Activated CD8-positive, alpha-beta memory T cell treated with anti-CD3 and anti-CD28 coated beads for 48 hours (primary cell): ENCODE data around the gene ARL8B.
A peak's percentile ranks its signal among the peaks of the same experiment; 100 is the strongest.

Experiments used
- DNase-seq, 3 experiments: peaks; one replicate each; pipeline ENCODE4 v3.0.0-alpha.2; 2020; ENCODE audit warnings: low read depth in 2 of 3, low spot score in 2 of 3

Gene ARL8B

DNA sequence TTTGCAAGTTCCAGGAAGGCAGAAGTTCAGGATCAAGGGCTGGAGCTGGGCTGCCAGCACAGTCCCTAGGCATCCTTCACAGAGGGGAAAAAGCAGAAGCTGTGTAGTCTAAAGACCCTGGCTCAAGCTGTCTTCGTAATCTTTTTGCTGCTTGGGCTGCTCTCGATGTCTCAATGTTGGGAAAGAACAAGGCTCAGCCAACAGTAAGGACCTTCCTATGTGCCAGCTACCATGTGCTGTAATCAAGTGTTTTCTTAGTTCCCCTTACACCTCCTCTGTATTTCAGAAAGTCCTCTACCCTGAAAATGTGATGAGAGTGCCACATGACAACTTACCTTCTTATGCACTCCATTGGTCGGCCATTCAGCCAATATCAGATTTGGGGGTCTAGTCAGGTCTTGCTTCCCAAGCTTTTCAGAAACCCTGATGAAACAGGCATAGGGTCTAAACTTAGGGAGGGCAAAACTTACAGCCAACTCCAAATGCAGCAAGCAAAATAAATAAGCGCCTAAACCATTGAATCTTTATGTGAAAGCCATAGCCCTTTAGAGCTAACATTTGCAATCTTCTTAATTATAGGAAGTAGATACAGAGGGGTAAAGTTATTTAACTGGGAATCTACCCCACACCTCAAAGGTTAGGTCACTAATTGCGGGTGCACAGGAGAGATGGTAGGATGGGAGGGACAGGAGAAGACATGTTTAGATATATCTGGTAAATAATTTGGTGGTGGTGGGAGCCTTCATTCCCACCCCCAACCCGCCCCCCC is 64.2 kb downstream of the ARL8B start:
- DNase-seq = no peak

DNA sequence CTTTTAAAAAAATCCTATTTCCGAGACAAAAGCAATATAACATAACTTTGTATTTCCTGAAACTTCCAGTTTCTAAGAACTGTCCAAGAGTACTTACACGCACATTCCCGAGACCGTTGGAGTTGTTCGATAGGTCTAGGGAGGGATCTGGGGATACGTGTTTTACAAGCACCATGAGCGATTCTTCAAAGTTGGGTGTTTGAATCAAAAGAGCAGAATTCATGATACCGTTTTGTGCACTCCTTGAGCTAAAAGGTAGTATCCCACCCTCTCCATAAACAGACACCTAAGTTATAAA is 64.7 kb downstream of the ARL8B start:
- DNase-seq = no peak

DNA sequence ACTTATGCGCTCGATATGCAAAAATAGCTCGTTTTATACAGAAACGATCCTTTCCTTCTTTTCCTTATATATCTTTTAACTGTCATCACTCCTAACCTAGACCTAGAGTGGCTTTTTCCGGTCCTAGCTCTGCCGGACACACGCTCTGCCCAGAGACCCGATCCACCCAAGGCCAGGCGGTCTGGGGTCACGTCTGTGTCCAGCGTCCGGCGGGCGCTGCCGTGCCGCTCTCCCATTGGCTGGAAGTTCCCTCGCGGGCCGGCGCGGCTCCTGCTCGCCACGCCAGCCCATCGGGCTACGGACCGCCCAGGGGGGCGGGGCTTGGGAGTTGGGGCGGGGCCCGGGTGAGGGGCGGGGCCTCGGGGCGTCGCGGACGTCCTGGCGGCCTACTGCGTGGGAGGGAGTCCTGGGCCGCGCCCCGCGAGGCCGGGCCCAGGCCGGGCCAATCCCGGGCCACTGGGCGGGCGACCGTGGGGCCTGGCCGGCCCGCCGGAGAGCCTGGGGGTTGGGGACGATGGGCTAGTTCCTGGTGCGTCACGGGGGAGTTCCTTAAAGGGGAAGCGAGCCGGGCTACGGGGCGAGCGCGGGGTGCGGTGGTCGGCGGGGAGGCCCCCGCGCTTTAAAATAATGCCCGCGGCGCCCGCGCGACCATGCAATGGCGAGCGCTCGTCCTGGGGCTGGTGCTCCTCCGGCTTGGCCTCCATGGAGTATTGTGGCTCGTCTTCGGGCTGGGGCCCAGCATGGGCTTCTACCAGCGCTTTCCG is 65.2 kb downstream of the ARL8B start, which contains the start of gene EDEM1:
Gene EDEM1, plus strand, starts transcription at position 552 of the 764 bp plus-strand sequence. Its CDS starts 99 bp downstream, at position 651.
- peak; percentile 94 to 98 (median 94) for DNase-seq

DNA sequence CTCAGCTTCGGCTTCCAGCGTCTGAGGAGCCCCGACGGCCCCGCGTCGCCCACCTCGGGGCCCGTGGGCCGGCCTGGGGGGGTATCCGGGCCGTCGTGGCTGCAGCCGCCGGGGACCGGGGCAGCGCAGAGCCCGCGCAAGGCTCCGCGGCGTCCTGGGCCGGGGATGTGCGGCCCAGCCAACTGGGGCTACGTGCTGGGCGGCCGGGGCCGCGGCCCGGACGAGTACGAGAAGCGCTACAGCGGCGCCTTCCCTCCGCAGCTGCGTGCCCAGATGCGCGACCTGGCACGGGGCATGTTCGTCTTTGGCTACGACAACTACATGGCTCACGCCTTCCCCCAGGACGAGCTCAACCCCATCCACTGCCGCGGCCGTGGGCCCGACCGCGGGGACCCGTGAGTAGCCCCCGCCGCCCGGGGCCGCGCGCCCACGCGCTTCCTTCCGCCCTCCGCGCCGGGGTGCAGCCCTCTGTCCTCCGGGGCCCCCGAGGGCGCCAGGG is 65.9 kb downstream of the ARL8B start:
- peak in 1 of 3 experiments; percentile 51 for DNase-seq

DNA sequence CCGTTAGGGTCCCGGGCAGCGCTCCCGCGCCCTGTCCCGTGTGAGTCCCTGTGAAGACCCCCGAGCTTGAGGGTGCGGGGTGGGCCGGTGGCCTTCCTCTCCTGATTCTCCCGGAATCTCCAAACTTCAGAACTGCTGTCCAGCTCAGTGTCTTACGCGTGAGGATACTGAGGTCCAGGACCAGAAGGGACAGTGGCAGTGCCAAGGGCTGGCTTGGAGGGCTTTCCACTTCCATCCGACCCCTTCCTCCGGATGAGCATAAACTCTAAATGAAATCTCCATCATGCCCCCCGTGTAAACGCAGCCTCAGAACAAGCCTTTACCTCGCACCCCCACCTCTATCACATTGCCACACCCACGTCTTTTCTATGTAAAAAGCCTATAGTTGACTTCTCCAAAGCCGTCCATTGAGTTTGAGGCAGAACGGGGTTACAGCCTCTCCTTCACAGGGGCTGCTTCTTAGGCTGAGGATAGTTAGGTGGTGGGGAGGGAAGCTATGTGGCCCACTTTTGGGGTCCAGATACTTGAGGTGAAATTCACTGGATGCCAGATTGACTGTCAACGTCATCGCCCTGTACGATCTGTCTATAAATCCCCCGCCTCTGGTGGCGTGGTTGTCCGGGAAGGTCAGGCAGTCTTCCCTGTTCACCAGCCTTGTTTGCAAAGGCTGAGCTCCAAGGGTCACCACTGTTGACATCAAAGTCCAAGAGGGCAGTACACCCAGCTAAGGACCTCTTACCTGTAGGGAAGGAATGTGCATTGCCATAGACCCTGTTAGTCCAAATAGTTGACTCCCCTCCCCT is 66.5 kb downstream of the ARL8B start:
- DNase-seq = no peak

DNA sequence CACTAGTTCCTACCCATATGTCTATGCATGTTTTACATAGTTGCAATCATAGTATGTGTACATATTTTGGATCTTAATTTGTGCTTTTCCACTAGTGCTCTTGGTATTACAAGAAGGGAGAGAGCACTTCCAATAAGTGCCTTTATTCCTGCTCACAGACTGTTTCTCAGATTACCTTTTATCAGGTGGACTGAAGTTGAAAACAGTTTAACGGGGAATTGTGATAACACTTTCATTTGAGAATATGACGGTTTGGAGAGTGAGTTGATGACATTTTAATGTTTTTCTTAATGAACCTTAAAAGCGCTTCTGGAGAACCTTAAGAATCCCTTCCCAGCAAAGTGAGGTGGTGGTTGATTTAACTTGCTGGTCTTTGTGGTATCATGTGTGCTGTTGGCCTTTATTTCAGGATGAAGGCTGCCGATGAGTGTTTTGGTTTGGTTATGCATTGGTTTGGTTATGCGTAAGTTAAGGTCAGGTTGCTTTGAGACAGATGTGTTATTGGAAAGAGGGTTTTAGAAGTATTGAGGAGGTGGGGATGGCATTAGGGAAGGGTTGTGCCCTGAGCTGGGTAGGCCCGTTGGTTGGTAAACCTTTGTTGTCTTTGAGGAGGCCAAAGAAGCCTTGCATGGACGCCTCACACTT is 68.2 kb downstream of the ARL8B start:
- no peak for DNase-seq

DNA sequence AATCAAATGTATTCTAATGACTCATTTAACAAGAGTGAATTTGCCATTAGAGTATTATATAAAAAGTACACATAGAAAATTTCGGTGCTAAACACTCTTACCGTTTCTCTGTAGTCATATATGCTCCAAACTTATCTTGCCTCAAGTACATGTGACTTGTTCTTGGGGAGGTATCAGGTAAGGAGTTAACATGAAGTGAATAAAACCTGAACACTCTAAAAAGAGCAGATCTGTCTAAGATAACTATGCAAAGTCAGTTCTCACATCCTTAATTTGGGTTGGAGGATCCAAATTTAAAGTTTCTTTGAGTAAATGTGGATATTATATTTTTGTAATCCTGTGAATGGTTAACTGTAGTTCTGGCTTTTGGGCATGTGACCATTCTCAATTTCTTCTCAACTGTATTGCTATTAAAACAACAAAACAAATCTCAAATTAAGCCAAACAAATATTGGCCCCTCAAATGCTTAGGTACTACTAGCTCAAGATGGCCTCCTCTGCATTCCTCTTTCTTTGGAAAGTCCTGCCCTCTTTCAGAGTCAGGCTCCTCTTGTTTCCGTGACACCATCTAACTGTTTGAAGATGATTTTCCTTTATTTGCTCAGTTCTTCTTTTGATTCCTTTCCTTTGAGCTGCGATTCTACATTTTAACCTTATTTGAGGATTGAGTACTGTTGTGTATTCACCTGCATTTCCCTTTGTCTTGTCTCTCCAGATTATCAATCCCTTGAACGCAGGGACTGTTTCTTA is 69.6 kb downstream of the ARL8B start:
- no peak for DNase-seq

DNA sequence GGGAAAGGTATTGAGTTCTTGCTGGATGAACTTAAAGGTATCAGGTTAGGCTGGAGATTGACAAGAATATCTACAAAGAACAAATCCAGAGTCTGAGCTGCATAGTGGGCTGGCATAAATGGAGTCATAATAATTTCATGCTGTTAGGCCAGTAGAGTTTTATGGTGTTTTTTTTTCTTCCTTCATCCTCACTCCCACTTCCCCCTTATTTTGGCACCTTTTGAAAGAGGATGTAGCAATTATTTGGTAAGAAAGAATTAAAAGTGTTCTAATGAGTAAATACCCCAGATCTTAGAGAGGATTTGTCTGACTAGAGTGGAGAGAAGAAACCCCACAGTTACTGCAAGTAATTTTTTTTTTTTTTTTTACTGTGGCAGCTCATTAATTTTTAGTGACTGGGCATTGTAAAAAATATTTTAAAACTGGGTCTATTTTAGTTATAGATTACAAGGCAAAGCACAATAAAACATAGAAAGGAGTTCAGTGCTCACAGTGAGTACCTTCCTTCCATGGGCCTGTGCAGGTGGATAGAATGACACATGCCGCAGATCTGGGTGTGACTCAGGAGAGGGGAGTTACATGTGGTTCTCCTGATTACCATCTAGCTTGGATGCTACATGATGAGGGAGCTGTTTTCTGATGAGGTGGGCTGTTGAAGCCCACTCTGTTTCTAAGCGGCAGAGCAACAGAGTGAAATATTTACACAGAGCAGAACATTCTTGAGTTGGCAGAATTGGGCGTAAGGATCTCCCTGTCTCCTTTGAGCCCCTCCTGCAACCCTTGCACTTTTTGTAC is 70.7 kb downstream of the ARL8B start:
- DNase-seq = no peak

DNA sequence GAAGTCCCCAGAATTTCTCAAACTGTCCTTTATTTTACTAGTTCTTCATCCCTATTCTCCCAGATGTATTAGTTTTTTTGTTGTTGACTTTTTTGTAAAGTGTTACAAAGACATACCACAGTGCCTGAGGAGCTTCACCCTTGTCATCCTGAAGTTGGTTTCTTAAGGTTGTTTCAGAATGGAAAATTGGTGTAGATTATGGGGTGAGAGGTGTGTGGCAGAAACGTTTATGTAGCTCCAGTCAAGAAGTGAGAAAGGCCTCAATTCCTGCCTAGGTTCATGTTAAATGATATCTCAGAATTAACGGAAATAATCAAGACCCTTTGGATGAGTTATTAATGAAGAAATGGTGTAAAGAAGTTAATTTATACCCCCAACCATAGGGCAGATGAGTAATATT is 72.2 kb downstream of the ARL8B start:
- DNase-seq = no peak

DNA sequence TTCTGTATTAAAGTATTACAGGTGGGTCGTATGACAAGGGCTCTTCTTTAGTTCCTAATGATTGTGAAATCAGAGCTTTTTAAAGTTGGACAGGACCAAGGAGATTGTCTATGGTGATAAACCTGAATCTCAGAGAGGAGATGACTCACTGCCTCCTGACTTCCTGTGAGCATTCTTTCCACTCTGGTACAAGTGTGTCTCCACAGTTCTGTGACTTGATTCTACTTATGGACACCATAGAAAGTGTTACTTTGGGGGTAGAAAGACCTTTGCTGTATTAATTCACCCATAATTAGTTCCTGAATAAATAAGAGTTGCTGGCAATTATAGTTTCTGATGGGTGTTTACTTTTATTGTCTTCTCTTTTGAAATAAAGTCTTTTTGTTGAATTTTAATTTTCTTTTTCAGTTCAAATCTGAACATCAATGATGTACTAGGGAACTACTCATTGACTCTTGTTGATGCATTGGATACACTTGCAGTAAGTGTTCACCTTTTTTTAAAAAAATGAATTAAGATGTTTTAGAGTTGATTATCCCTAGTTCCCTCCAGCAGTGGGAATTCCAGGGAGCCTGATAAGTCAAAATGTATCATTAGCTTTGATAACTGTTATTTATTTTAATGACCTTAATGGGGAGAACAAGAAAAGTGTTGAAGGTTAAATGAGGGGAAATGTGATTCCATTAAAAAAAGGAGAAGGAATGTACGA is 72.9 kb downstream of the ARL8B start:
- DNase-seq = no peak

DNA sequence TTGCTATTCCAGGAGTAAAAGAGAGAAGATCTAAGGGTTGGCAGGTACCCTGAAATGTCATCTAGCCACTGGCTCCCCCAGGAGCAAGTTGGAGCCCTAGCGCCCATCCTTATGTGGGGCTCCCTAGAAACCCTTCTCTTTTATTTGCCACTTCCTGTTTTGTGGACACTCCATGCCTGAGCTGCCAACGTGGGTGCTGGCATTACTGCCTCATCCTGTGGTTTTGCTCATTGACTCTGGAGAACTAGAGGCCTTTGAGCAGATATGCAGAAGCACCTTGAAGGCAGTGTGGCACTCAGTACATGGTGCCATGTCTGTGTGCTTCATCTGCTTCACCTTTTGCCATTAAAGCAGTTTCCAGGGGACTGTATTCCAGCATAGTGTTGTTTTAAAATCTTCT is 73.5 kb downstream of the ARL8B start:
- no peak for DNase-seq

DNA sequence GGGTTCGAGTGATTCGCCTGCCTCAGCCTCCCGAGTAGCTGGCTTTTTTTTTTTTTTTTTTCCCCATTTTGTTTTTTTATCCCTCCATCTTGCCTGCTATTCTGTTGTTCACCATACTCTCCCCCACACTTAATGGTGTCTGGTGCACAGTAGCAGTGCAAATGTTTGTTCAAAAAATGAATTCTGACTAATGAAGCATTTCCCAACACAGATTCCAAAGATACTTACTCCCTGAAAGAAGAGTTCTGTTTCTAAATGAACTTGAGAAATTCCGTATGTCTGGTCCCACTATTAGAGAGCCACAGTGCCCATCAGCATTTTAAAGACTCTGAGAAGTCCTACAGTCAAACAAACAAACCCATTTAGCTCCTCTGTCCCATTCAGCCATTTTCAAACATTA is 74.9 kb downstream of the ARL8B start:
- no peak for DNase-seq

DNA sequence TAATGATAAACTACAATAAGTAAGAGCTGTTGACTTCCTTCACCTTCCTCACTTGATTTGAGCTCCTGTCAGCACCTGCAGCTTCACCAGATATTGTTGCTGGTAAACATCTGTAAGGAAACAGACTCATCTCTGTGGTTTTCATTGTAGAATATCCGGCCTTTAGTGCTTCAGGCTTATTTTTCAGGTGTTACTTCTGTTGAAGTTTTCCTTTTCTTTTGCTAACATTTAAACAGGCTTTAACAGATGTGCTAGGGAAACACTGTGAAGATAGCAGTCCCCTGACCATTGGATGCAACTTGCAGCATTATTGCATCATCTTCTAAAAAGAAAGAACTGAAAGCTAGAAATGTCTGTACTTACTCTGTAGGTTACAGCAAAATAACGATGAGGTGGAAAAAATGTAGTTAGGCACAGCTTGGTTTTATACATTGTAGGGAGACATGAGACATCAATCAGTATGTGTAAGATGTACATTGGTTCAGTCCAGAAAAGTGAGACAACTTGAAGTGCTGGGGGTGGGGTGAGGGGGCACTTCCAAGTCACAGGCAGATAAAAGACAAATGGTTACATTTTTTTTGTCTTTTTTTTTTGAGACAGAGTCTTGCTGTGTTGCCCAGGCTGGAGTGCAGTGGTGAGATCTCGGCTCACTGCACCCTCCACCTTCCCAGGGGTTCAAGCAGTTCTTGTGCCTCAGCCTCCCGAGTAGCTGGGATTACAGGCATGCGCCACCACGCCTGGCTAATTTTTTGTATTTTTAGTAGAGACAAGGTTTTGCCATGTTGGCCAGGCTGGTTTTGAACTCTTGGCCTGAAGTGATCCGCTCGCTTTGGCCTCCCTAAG is 75.6 kb downstream of the ARL8B start:
- no peak for DNase-seq

DNA sequence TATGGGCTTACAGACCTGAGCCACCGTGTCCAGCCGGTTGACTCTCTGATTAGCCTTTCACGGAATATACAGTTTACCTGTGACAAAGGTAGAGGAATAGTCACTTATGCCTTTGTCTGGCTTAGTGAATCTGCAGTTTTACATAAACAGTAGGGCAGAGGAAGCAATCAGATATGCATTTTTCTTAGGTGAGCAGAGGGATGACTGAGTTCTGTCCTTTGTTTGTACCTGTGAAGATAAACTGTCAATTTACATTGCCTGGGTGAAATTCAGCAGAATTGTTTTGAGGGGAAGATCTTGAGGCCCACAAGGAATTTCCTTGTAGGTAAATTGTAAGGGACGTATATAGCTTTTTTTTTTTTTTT is 76.2 kb downstream of the ARL8B start:
- DNase-seq = no peak

DNA sequence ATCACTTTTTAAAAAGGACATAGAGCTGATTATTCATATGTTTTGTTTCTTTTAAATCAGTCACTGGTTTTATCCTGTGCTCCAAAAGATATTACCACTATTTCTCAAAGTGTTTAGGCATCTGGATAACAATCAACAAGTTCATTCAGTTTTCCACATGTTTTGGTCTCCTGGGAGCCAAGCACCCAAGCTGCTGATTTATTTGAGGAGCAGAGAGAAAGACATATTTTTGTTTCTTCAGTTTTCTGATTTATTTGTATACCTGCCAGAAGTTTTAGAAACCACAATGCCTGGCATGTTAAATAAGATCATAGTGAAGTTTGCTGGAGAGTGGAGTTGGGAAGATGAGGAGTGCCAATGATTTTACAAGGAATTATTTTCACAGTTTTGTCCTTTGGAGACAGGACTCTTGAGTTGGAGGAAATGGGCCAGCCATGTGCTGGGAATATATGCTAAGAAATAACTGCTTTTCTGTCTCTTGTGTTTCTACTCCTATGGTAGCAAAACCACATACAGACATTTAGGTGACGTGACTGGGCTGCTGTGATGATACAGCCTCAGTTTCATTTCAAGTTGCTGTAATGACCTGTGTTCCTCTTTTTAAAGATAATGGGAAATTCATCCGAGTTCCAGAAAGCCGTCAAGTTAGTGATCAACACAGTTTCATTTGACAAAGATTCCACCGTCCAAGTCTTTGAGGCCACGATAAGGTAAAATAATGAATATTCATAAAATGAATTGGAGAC is 77.1 kb downstream of the ARL8B start:
- DNase-seq = no peak

DNA sequence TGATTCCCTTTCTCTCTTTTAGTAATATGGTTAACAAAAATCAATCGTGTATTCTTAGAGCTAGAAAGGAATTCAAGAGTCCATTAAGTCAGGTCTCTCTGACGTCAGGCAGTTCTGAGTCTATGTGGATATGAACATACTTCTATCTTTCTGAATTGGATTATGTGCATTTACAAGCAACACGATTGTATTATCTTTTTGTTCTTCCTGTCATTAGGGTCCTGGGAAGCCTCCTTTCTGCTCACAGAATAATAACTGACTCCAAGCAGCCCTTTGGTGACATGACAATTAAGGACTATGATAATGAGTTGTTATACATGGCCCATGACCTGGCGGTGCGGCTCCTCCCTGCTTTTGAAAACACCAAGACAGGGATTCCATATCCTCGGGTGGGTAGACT is 79.4 kb downstream of the ARL8B start:
- no peak for DNase-seq

DNA sequence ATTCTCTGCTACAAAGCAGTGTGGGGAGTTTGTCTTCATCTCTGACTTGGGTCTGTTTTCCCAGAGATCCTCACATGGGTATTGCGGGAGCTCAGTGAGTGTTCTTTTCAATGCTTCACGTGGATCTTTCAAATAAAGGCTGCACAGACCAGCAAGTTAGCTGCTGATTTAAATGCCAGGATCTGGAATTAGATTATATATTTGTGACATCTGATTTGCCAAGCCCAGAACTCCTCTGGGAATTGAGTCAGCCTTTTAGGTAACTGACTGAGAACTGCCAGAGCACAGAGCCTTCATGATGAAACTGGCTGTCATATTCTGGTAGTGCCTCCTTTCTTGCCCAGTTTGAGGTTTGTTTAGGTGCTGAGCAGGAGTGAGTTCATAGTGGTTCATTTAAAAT is 80.1 kb downstream of the ARL8B start:
- no peak for DNase-seq
